ENCODE data around the gene RCCD1. TPM values are rescaled to one million over a fixed set of nuclear protein-coding genes. Genes with fewer than 3 reads are reported as not detected.

RCCD1 gene
- total RNA-seq, 4 donors from 2014 or later, result 1.4 to 4.8 (median 4.4) TPM

DNA sequence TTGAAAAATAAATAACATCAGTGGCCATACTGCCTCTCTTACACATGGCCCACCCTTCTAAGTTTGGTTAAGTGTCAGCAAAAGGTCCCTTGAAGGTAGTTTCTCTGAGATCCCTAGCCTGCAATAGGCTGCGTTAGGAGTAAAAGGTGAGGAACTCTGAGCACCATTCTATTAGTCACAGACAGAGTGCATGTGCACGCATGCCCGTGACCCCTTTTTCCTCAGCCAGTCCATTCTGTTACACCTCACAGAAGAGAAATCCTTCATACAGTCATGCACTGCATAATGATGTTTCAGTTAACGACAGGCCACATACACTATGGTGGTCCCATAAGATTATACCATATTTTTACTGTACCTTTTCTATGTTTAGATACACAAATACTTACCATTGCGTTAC is 12.5 kb downstream of the RCCD1 start:
- intact Hi-C loops (cut with DNase I; ENCODE audit: low total_unique reads), result no loop called here
- no peak overlapping the region for H3K27ac ChIP-seq

DNA sequence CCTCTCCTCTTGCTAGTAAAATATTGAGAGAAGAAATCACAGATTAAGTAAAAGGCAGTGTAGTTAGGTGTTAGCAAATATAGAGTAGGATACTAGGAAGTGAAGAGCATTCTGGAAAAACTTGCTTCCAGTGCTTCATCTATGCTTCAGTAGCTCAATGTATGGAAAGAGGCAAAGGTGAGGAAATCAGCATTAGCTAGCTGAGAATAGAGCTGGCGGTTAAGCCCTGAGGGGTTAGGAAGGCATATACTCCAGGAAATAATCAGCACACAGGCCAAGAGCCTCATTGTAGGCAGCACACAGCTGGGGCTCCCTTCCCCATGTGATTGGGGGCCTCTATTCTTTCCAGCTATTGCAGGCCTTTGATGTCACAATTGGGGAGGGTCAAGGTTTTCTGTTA is 13.8 kb downstream of the RCCD1 start:
- ATAC-seq, result no peak
- Histone ChIP-seq H3K4me3 (no peak overlapping the region), H3K36me3 (peaks cover 0 to 7% of the 10 kb centered on the region in 2 donors), H3K27me3 (no peaks in the 10 kb centered on the region), H3K4me1 (no peaks in the 10 kb centered on the region), H3K27ac (no peak overlapping the region), H3K9me3 (no peaks in the 10 kb centered on the region)
- intact Hi-C loops (cut with DNase I; ENCODE audit: low total_unique reads), result no loop called here
- TF ChIP-seq, protein P1, sequence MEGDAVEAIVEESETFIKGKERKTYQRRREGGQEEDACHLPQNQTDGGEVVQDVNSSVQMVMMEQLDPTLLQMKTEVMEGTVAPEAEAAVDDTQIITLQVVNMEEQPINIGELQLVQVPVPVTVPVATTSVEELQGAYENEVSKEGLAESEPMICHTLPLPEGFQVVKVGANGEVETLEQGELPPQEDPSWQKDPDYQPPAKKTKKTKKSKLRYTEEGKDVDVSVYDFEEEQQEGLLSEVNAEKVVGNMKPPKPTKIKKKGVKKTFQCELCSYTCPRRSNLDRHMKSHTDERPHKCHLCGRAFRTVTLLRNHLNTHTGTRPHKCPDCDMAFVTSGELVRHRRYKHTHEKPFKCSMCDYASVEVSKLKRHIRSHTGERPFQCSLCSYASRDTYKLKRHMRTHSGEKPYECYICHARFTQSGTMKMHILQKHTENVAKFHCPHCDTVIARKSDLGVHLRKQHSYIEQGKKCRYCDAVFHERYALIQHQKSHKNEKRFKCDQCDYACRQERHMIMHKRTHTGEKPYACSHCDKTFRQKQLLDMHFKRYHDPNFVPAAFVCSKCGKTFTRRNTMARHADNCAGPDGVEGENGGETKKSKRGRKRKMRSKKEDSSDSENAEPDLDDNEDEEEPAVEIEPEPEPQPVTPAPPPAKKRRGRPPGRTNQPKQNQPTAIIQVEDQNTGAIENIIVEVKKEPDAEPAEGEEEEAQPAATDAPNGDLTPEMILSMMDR (IDR thresholded peaks at IDR 0.05 in 4 of 5, conservative IDR thresholded peaks at IDR 0.05 in 1 of 5), result no peak
- no peak for TF ChIP-seq POLR2A (IDR thresholded peaks at IDR 0.05)
- no peak for DNase-seq
- in situ Hi-C loops (cut with MboI; ENCODE audit: low sequenced_read_pairs in 4 of 4), result loop anchor here in 3 of 4 donors (5.0 to 25.0 kb wide), 2 partner anchors 49 to 294 kb away; no protein-coding TSS in a partner anchor

More for the DNA sequence above, 12.5 kb downstream of the RCCD1 start:
- no peak overlapping the region for H3K4me3 ChIP-seq
- H3K27me3 ChIP-seq, result no peaks in the 10 kb centered on the region
- ATAC-seq, result no peak
- DNase-seq, result no peak
- in situ Hi-C loops (cut with MboI; ENCODE audit: low sequenced_read_pairs in 4 of 4), result loop anchor here in 3 of 4 donors (5.0 to 25.0 kb wide), 2 partner anchors 50 to 295 kb away; no protein-coding TSS in a partner anchor
- no peaks in the 10 kb centered on the region for H3K9me3 ChIP-seq
- no peak for TF ChIP-seq POLR2A (IDR thresholded peaks at IDR 0.05)
- TF ChIP-seq, protein P1 (IDR thresholded peaks at IDR 0.05 in 4 of 5, conservative IDR thresholded peaks at IDR 0.05 in 1 of 5), result no peak
- H3K4me1 ChIP-seq, result no peaks in the 10 kb centered on the region
- H3K36me3 ChIP-seq, result peaks cover 0 to 17% of the 10 kb centered on the region in 2 donors

DNA sequence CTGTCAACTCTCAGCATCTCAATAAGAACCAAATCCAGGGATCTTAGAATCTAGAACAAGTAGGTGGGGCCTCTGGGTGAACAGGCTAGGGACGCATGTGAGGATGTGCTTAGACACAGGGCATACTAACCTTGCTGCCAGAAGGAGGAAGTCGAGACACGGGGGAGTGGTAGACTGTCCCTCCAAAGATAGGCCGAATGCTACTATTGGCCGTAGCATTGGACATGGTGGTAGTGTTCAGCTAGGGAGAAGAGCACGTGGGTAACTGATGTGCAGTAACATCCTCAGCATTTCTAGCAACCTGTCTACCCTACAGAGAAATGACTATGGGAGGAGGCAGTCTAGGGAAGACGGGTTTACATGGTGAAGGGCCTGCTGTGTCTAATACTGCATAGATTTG is 15.6 kb downstream of the RCCD1 start:
- H3K36me3 ChIP-seq, result no peaks in the 10 kb centered on the region
- H3K4me3 ChIP-seq, result no peak overlapping the region
- no peaks in the 10 kb centered on the region for H3K4me1 ChIP-seq
- no peak for TF ChIP-seq POLR2A (IDR thresholded peaks at IDR 0.05)
- TF ChIP-seq, protein P1 (IDR thresholded peaks at IDR 0.05 in 4 of 5, conservative IDR thresholded peaks at IDR 0.05 in 1 of 5), result no peak
- no peak for ATAC-seq
- in situ Hi-C loops (cut with MboI; ENCODE audit: low sequenced_read_pairs in 4 of 4), result loop anchor here in 2 of 4 donors (25.0 kb wide), 1 partner anchor 292 kb away; no protein-coding TSS in a partner anchor
- no peaks in the 10 kb centered on the region for H3K9me3 ChIP-seq
- no peaks in the 10 kb centered on the region for H3K27me3 ChIP-seq
- DNase-seq, result no peak
- intact Hi-C loops (cut with DNase I; ENCODE audit: low total_unique reads), result no loop called here
- H3K27ac ChIP-seq, result no peak overlapping the region

DNA sequence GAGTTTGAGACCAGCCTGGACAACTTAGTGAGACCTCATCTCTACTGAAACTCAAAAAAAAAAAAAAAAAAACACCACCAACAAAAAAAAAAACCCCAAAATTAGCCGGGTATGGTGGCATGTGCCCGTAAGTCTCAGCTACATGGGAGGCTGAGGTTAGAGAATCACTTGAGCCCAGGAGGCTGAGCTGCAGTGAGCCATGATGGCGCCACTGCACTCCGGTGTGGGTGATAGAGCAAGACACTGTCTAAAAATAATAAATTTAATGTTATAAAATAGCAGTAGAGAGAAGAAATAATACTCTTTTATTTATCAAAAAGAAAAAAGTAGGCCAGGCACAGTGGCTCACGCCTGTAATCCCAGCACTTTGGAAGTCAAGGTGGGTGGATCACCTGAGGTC is 17.4 kb downstream of the RCCD1 start:
- Histone ChIP-seq H3K9me3 (no peaks in the 10 kb centered on the region), H3K4me3 (no peak overlapping the region), H3K27me3 (no peaks in the 10 kb centered on the region), H3K4me1 (no peaks in the 10 kb centered on the region), H3K27ac (no peak overlapping the region), H3K36me3 (no peaks in the 10 kb centered on the region)
- in situ Hi-C loops (cut with MboI; ENCODE audit: low sequenced_read_pairs in 4 of 4), result loop anchor here in 2 of 4 donors (25.0 kb wide), 1 partner anchor 290 kb away; no protein-coding TSS in a partner anchor
- ATAC-seq (no peak), DNase-seq (no peak)
- TF ChIP-seq, protein P1 (IDR thresholded peaks at IDR 0.05 in 4 of 5, conservative IDR thresholded peaks at IDR 0.05 in 1 of 5), result no peak
- TF ChIP-seq POLR2A (IDR thresholded peaks at IDR 0.05), result no peak
- intact Hi-C loops (cut with DNase I; ENCODE audit: low total_unique reads), result no loop called here

DNA sequence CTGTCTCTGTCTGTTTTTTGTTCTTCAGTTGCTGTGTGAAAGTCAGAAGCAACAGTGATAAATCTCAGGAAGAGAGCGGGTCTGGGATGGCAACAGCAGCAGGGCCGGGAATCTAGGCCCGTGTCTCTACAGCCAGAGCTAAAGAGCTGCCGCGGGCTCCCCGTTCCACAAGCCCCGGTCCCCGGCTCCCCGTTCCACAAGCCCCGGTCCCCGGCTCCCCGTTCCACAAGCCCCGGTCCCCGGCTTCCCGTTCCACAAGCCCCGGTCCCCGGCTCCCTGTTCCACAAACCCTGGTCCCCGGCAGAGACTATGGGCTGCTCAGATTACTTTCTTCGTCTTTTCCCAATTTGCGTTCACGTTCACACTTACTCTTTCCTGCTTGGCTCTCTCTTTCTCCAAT is 19.5 kb downstream of the RCCD1 start:
- Histone ChIP-seq H3K36me3 (no peaks in the 10 kb centered on the region), H3K4me1 (no peaks in the 10 kb centered on the region), H3K27ac (no peak overlapping the region), H3K4me3 (no peak overlapping the region), H3K9me3 (no peaks in the 10 kb centered on the region), H3K27me3 (no peaks in the 10 kb centered on the region)
- in situ Hi-C loops (cut with MboI; ENCODE audit: low sequenced_read_pairs in 4 of 4) (loop anchor here in 2 of 4 donors (25.0 kb wide), 1 partner anchor 288 kb away; no protein-coding TSS in a partner anchor), intact Hi-C loops (cut with DNase I; ENCODE audit: low total_unique reads) (no loop called here)
- no peak for DNase-seq
- TF ChIP-seq, protein P1 (IDR thresholded peaks at IDR 0.05 in 4 of 5, conservative IDR thresholded peaks at IDR 0.05 in 1 of 5), result no peak
- no peak for TF ChIP-seq POLR2A (IDR thresholded peaks at IDR 0.05)
- no peak for ATAC-seq
